T-helper 2 cell (primary cell): Measurements from ENCODE around the gene GREM2.

Experiments
- DNase-seq, 5 experiments: peaks; one replicate each; pipeline versions ENCODE4 v3.0.0 to v3.0.0-alpha.2; 2012 to 2022

The GREM2 gene

DNA sequence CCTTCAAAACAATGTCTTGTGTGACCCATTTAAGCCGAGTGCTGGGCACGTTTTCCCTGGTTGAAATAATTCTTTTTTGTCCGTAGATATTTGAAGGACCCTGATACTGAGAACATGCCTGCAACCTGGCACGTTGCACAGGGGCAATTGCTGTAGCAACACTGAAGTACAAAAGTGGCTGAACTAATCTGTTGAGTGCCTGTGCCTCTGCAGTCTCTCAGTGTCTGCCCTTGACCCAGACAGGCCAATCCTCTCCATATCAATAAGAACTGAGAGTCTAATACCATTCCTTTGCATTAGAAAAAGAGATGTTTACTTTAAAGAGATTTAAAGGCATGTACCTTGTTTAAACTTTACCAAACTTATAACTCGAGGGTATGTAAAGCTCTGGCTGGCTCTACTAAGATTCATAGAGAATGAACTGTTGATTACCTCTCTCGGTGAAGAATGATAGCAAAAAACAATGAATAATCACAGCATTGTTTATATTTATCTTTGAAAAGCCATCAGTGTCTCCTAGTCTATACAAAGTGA is 2.4 kb downstream of the GREM2 start:
- no peak for DNase-seq

DNA sequence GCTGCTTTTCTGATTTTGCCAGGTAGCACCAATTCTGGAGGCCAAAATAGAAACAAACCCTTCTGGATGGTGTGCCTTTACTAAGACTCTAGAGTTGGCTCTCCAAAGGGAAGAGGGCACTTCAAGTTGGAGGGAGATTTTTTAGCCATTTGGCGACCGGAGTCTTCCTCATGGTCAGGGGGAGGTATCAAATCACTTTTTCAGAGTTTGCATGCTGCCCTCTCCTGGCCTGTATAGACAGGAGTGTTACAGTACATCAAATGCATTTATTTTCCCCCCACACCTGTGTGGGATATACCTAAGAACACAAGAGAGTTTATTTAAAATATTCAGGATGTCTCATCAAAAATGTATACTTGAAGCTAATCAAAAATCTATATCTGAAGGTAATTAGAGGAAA is 3.2 kb downstream of the GREM2 start:
- peak in 1 of 5 experiments; percentile 26 for DNase-seq

- DNase-seq: no peak
Measured at GRCh38 chr1:240607006-240607405, 4.9 kb downstream of the GREM2 start.

DNA sequence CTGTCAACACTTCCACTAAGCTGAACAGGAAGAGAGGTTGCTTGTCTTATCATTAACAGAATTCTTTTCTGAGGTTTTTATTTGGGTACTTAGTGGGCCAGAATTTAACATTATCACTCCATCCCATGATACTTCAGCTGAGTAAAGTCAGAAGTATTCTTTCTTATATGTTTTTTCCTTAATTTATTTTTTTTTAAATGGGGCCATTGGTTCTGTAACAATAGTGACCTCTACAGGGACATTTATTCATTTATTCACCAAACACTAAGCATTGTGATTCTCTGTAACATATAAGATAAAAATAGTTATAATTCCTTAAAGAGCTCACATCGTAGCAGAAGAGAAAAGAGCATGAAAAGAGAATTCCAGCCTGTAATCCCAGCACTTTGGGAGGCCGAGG is 9.8 kb downstream of the GREM2 start:
- DNase-seq: no peak

- DNase-seq: no peak
Measured at GRCh38 chr1:240599830-240600229, 12.1 kb downstream of the GREM2 start.

GRCh38 chr1:240599299-240599698 is 12.7 kb downstream of the GREM2 start:
- DNase-seq: no peak

- no peak for DNase-seq
Measured at GRCh38 chr1:240598216-240599001, 13.5 kb downstream of the GREM2 start.

GRCh38 chr1:240597153-240597745 is 14.7 kb downstream of the GREM2 start:
- DNase-seq: no peak

GRCh38 chr1:240595476-240595875 is 16.5 kb downstream of the GREM2 start:
- no peak for DNase-seq

- no peak for DNase-seq
Measured at GRCh38 chr1:240591564-240591963, 20.4 kb downstream of the GREM2 start.

GRCh38 chr1:240591078-240591477 is 20.9 kb downstream of the GREM2 start:
- DNase-seq: no peak

- DNase-seq: no peak
Measured at GRCh38 chr1:240589585-240590110, 22.3 kb downstream of the GREM2 start.

GRCh38 chr1:240586006-240586405 is 25.9 kb downstream of the GREM2 start:
- DNase-seq: no peak

- DNase-seq: no peak
Measured at GRCh38 chr1:240582953-240583352, 29.0 kb downstream of the GREM2 start.

DNA sequence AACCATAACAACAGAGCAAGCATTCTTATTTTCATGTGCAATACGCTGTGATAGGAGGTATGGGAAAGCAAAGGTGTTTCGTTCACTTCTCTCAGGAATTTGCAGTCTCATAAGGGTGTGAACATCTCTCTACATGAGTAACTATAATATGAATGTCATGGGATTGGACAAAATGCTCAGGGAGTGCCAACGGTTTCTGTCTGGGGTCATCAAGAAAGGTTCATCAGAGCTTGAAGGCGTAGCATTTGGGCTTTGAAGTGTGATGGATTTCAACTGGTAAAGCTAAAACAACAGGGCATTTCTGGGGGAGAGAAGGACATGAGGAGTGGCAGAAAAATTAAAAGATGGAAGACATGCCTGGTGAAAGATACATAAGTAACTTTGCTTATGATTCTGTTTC is 32.4 kb downstream of the GREM2 start:
- no peak for DNase-seq

DNA sequence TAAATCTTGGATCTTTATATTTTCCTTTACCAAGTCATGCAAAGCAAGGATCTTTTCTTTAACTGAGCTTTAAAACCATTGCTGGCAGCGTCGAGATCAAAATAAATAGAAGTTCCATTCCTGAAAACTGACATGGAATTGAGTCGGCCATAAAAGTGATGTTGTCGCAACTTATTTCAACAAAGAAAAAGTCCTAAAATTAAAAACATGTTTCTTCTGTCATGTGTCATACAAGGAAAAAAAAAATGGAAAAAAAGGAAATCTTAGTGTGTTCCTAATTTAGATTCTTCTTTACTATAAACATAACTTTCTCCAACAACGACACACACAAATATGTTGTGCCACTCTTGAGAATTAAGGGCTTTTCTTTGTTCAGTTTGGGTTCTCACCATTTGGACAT is 34.9 kb downstream of the GREM2 start:
- DNase-seq: no peak

- DNase-seq: peak in 3 of 5 experiments; percentile 8 to 93 (median 80)
Measured at GRCh38 chr1:240575981-240576662, 35.8 kb downstream of the GREM2 start.

DNA sequence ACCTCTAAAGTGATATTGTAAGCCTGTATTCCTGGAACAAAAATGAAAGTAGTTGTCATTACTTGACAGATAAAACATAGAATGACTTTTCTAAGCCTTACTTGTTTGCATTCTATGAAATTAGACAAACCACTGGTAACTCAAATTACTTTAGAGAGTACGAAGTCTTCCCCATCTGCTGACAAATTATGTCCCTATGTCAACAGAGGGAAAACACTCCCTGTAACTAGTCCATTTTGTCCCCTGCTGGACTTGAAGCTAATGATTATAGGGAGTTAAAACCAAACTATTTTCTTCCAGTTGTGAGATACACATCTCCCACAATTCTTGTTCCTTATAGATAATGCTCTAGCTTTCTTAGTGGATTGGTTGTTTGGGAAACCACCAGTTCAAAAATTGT is 39.6 kb downstream of the GREM2 start:
- DNase-seq: no peak

DNA sequence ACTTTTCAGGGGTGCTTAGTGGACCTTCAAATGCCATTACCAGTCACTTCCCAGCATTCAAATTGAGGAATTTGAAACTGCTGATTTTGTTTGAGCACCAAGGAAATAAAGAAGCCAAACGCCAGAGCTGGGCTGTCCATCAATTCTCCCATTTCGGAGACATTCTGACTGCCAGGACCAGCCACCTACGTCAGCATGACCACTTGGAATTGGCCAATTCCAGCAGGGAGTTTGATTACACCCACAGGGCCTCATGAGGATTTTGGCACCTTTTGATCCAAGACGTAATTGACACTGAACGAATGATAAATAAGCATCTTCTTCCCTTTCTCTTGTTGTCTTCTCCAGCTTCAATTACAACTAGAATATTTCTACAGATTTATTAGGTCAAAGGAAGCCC is 40.2 kb downstream of the GREM2 start:
- no peak for DNase-seq

DNA sequence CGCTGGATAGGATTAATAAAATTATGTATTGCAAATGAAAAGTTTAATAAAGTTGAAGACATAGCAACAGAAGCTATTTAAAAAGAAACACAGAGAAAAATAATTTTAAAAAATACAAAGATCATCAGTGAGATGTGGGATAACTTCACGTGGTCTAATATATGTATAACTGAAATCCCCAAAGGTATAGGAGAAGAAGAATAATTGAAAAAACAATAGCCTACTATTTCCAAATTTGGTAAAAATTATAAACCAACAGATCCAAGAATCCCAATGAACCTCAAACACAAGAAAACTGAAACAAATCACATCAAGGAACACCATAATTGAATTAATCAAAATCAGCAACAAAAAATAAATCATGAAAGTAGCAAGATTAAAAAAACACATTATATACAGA is 44.9 kb downstream of the GREM2 start:
- no peak for DNase-seq

DNA sequence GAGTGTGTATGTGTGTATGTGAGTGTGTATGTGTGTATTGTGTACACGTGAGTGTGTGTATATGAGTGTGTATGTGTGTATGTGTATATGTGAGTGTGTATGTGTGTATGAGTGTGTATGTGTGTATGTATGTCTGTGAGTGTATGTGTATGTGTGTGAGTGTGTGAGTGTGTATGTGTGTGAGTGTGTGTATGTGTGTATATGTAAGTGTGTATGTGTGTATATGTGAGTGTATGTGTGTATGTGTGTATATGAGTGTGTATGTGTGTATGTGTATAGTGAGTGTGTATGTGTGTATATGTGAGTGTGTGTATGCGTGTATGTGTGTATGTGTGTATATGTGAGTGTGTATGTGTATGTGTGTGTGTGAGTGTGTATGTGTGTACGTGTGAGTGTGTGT is 49.2 kb downstream of the GREM2 start:
- no peak for DNase-seq

GRCh38 chr1:240562111-240562590 is 49.8 kb downstream of the GREM2 start:
- DNase-seq: no peak

DNA sequence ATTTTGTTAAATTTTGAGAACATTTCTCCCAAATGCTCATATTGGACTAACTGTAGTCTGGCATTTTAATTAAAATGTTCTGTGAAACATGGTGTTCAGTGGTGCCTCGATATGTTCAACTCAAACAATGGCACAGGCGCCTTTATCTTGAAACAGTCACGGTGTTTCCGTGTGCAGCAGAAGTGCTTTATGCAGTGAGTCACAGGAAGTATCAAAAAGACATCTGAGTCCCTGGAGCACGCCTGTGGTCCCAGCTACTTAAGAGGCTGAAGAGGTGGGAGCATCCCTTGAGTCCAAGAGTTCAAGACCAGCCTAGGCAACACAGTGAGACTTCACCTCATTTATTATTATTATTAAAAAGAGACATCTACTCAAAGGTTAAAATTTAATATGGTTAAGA is 52.2 kb downstream of the GREM2 start:
- no peak for DNase-seq
